Astrocyte of the cerebellum (primary cell): ENCODE measurements around the gene RAC2.

ENCODE experiments used
- DNase-seq: peaks from one replicate; pipeline ENCODE4 v3.0.0-alpha.2; 2011; ENCODE audit warnings: low read depth
- H3K4me3 ChIP-seq: 2 replicates; pipeline ENCODE4 v1.5.1; 2011; ENCODE audit warnings: mild to moderate bottlenecking, low read depth, low read length, moderate library complexity
- CTCF ChIP-seq: IDR thresholded peaks from 2 replicates; pipeline ENCODE4 v1.5.1; 2012; ENCODE audit warnings: low read length, low read depth, moderate library complexity, mild to moderate bottlenecking; ENCODE audit errors: missing control alignments
- in situ Hi-C: cut with HindIII; loops from 2 replicates; pipeline ENCODE4 v1.10.0; 2017; ENCODE audit warnings: low sequenced_read_pairs

The RAC2 gene

GRCh38 chr22:37270928-37271650 lies 27.0 kb upstream of the RAC2 start:
- in situ Hi-C loops, result no loop called here

GRCh38 chr22:37269936-37270678 lies 26.0 kb upstream of the RAC2 start:
- no peak overlapping the region for H3K4me3 ChIP-seq
- no peak for TF ChIP-seq CTCF
- in situ Hi-C loops, result no loop called here
- DNase-seq, result no peak

More at GRCh38 chr22:37270928-37271650, 27.0 kb upstream of the RAC2 start:
- no peak for DNase-seq
- no peak overlapping the region for H3K4me3 ChIP-seq
- no peak for TF ChIP-seq CTCF

GRCh38 chr22:37267661-37268413 lies 23.8 kb upstream of the RAC2 start:
- H3K4me3 ChIP-seq, result no peak overlapping the region
- TF ChIP-seq CTCF, result no peak
- no peak for DNase-seq
- in situ Hi-C loops, result no loop called here

- in situ Hi-C loops, result no loop called here
- DNase-seq, result no peak
- peak; percentile 87 for TF ChIP-seq CTCF
- H3K4me3 ChIP-seq, result peak overlapping the region; percentile 29
Measured at GRCh38 chr22:37267135-37267587, 23.1 kb upstream of the RAC2 start.

- no peak for DNase-seq
- in situ Hi-C loops, result no loop called here
Measured at GRCh38 chr22:37266581-37267134, 22.6 kb upstream of the RAC2 start.

More at GRCh38 chr22:37266581-37267134, 22.6 kb upstream of the RAC2 start:
- no peak for TF ChIP-seq CTCF
- H3K4me3 ChIP-seq, result peak overlapping the region; percentile 29
